ENCODE data around the gene ASXL2. TPM values are rescaled to one million over a fixed set of nuclear protein-coding genes. Genes with fewer than 3 reads are reported as not detected.
"Not testable (repeated sequence)": the region's sequence is repeated elsewhere in the genome, so short reads cannot be mapped to it uniquely, and the experiment has no call there.

ASXL2 gene
- total RNA-seq, 1 donor from 2014 or later, result 38.3 TPM

- intact Hi-C loops (cut with micrococcal nuclease), result no loop called here
Observed at GRCh38 chr2:25838152-25838756, 40.0 kb downstream of the ASXL2 start.

DNA sequence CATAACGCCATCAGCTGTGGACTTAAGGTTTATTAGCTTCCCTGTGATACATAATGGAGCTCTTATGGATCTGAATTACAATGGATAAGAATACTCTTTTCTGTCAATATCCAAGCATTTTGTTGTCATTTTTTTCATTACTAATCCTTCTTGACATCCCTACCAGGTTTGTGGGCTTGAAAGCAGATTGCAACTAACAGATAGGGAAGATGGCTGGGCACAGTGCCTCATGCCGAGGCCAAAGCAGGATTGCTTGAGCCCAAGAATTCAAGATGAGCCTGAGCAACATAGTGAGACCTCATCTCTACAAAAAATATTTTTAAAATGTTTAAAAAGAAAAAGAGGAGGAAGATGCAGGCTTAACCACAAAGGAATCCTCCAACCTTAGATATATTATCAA lies 42.4 kb downstream of the ASXL2 start:
- intact Hi-C loops (cut with micrococcal nuclease), result no loop called here

DNA sequence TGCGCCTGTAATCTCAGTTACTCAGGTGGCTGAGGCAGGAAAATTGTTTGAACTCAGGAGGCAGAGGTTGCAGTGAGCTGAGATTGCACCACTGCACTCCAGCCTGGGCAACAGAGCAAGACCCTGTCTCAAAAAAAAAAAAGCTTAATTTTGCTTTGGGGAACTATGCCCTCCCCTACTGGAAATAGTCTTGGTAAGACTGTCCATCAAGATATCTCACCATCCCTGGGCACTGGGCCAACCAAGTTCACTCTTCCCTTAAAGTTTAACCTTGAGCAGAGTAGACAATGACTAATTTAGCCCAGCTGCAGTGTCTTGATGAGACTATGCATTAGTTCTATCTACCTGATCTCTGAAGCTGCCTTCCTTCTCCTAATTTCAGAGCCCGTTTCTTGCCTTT lies 44.7 kb downstream of the ASXL2 start:
- intact Hi-C loops (cut with micrococcal nuclease), result no loop called here

- intact Hi-C loops (cut with micrococcal nuclease), result loop anchor here (1.0 kb wide), 1 partner anchor 19 kb away; no protein-coding TSS in a partner anchor
Observed at GRCh38 chr2:25832897-25833296, 45.4 kb downstream of the ASXL2 start.

- intact Hi-C loops (cut with micrococcal nuclease), result loop anchor here (1.0 kb wide), 3 partner anchors 10 to 20 kb away; no protein-coding TSS in a partner anchor
Observed at GRCh38 chr2:25831746-25832449, 46.4 kb downstream of the ASXL2 start.

- intact Hi-C loops (cut with micrococcal nuclease), result no loop called here
Observed at GRCh38 chr2:25829828-25830227, 48.5 kb downstream of the ASXL2 start.

GRCh38 chr2:25829377-25829704 lies 48.9 kb downstream of the ASXL2 start:
- intact Hi-C loops (cut with micrococcal nuclease), result no loop called here

DNA sequence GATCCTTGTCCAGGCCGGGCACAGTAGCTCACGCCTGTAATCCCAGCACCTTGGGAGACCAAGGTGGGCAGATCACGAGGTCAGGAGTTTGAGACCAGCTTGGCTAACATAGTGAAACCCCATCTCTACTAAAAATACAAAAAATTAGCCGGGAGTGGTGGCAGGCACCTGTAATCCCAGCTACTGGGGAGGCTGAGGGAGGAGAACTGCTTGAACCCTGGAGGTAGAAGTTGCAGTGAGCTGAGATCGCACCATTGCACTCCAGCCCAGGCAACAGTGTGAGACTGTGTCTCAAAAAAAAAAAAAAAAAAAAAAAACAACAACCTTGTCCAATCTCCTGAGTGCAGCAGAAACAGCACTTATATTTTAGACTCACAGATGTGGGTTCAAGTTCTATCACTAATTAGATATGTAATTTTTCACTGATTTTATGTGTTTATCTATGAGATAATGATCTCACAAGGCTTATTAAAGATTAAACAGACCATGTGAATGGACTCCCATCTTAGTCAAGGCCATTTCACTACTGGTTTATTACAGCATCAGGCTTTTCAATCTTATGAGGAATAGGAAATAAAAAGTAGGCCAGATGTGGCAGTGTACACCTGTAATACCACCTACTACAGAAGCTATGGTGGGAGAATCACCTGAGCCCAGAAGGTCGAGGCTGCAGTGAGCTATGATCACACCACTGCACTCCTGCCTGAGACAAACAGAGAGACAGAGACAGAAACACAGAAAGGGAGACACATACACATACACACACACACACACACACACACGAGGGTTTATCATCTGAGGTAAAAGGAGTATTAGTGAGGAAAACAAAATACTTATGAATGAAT lies 49.5 kb downstream of the ASXL2 start:
- intact Hi-C loops (cut with micrococcal nuclease), result not testable (repeated sequence)

- intact Hi-C loops (cut with micrococcal nuclease), result loop anchor here (1.0 kb wide), 3 partner anchors 8 to 31 kb away; no protein-coding TSS in a partner anchor
Observed at GRCh38 chr2:25825238-25825637, 53.0 kb downstream of the ASXL2 start.

DNA sequence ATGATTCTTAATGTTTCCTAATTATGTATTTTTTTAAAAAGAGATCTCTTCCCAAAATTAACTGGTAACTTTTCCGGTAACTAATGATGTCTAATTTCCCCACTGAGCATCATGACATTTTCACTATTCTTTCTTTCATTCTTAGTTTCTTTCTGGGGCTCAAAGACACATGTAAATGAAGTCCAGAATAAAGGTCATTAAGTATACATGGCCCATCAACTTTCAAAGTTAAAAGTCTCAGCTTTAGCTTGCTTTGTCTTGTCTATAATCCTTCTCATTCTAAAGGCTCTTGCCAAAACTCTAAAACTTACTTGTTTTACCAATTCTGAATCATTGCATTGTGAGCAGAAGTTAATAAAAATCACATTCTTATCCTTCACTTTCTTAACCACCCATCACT lies 53.6 kb downstream of the ASXL2 start:
- intact Hi-C loops (cut with micrococcal nuclease), result loop anchor here (1.0 kb wide), 3 partner anchors 7 to 30 kb away; no protein-coding TSS in a partner anchor

- intact Hi-C loops (cut with micrococcal nuclease), result no loop called here
Observed at GRCh38 chr2:25824216-25824615, 54.1 kb downstream of the ASXL2 start.

DNA sequence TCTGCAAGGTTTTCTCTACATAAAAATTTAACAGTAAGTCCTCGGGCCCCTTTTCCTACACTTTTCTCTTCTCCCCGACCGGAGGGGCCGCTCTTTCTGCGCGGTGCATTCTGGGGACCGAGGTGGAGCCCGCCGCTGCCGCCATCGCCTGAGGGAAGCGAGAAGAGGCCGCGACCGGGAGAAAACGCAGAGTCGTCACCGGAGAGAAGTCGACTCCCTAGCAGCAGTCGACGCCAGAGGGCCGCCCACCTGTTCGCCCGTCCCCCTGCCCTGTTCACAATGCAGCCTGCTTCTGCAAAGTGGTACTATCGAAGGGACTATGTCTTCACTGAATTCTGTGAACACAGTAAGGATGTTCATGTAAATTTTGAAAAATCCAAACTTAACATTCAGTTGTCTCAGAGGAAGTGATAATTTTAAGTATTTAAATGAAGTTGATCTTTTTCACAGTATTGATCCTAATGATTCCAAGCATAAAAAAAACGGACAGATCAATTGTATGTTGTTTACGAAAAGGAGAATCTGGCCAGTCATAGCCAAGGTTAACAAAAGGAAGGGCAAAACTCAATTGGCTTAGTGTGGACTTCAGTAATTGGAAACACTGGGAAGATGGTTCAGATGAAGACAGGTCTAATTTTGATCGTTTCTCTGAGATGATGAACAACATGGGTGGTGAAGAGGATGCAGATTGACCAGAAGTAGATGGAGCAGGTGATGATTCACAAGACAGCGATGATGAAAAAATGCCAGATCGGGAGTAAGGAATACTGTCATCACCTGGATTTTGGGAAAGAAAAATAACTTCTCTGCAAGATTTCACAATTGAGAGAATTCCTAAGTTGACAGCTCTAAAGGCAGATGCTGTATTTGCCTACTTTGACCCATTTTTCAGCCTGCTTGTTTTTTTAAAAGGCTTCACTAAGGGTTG lies 55.8 kb downstream of the ASXL2 start:
- intact Hi-C loops (cut with micrococcal nuclease), result loop anchor here (1.0 kb wide), 1 partner anchor 9 kb away; no protein-coding TSS in a partner anchor

GRCh38 chr2:25821225-25822056 lies 56.8 kb downstream of the ASXL2 start:
- intact Hi-C loops (cut with micrococcal nuclease), result loop anchor here (1.0 kb wide), 1 partner anchor 10 kb away; no protein-coding TSS in a partner anchor

GRCh38 chr2:25819597-25820039 lies 58.7 kb downstream of the ASXL2 start:
- intact Hi-C loops (cut with micrococcal nuclease), result no loop called here

- intact Hi-C loops (cut with micrococcal nuclease), result loop anchor here (1.0 to 2.0 kb wide), 4 partner anchors 8 to 61 kb away; partner anchors contain the start of gene ASXL2
Observed at GRCh38 chr2:25817630-25818029, 60.7 kb downstream of the ASXL2 start.

DNA sequence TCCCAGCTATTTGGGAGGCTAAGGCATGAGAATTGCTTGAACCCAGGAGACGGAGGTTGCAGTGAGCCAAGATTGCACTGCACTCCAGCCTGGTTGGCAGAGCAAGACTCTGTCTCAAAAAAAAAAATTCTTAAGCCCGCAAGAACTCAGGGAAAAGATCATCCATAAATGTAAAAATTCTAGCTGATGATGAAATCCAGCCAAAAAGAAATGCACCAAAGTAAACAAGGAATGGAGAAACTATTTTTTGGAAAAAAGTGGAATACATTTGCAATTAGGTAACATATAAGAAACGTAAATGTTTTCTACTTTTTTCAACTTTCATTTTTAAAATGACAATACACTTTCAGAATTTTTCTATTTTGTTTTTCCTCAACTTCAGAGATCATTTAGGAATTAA lies 61.3 kb downstream of the ASXL2 start:
- intact Hi-C loops (cut with micrococcal nuclease), result loop anchor here (1.0 to 2.0 kb wide), 4 partner anchors 8 to 62 kb away; partner anchors contain the start of gene ASXL2

- intact Hi-C loops (cut with micrococcal nuclease), result loop anchor here (2.0 kb wide), 1 partner anchor 63 kb away; the partner anchor contains the start of gene ASXL2
Observed at GRCh38 chr2:25816249-25816648, 62.0 kb downstream of the ASXL2 start.

DNA sequence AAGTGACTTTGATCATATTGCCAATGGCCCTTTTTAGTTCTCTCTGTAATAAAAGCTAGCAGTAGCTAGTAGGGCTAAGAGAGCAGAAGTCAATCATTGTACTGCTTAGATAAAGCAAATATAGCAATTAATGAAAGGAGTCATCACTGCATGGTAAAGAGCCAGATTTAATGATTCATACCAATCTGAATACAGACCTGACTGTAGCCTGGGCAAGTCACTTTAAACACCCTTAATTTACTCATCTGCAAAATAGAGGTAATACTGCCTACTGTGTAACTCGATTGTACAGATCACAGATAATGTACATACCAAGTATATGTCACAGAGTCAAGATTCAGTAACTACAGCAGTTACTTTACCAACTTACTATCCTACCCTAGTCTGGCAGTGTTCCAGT lies 63.6 kb downstream of the ASXL2 start:
- intact Hi-C loops (cut with micrococcal nuclease), result no loop called here

- intact Hi-C loops (cut with micrococcal nuclease), result no loop called here
Observed at GRCh38 chr2:25810428-25810827, 67.9 kb downstream of the ASXL2 start.

DNA sequence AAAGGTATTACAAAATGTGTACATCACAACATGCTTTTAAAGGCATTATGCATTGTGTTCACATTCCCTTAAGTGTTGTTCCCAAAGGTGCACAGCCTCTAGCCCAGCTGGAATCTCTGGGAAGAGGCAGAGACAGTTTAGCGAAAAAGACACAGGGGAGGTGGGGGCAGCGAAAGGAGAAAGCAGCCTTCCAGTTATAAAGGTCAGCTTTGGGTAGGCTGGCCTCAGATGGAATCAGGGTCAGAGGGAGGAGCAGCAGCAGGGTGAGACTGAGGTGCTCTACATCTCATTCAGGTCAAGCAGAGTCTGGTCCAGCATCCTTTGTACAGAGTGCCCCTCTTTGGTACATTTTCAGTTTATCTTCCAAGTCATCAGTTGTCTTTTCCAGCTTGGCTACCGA lies 68.6 kb downstream of the ASXL2 start:
- intact Hi-C loops (cut with micrococcal nuclease), result no loop called here
